Ascending aorta (tissue), 2 donors: Measurements from ENCODE around the gene HES5. TPM values are rescaled to one million over a fixed set of nuclear protein-coding genes. Genes with fewer than 3 reads are reported as not detected.

Experiments used
- DNase-seq, 2 donors: peaks; one replicate each; pipeline ENCODE4 v3.0.0-alpha.2; 2019; ENCODE audit warnings: low spot score in 2 of 2
- H3K27ac ChIP-seq, 2 donors: fragments of 200-600 bp; sonication (generic); one replicate each; pipeline ENCODE4 v1.5.1; 2016 to 2017; ENCODE audit warnings: mild to moderate bottlenecking in 1 of 2
- H3K27me3 ChIP-seq: fragments of 200-600 bp; sonication (generic); one replicate; pipeline ENCODE4 v1.5.1; 2017
- H3K36me3 ChIP-seq, 2 donors: fragments of 200-600 bp; sonication (generic); one replicate each; pipeline ENCODE4 v1.5.1; 2016
- H3K4me1 ChIP-seq, 2 donors: fragments of 200-600 bp; sonication (generic); one replicate each; pipeline ENCODE4 v1.5.1; 2016 to 2017; ENCODE audit warnings: mild to moderate bottlenecking in 1 of 2
- H3K4me3 ChIP-seq, 2 donors: fragments of 200-600 bp; sonication (generic); one replicate each; pipeline ENCODE4 v1.5.1; 2016 to 2017; ENCODE audit warnings: mild to moderate bottlenecking in 1 of 2
- H3K9me3 ChIP-seq, 2 donors: fragments of 200-600 bp; sonication (generic); one replicate each; pipeline ENCODE4 v1.5.1; 2016
- intact Hi-C: fragments of 100-400 bp; cut with DNase I; formaldehyde crosslinking; loops from one replicate; pipeline ENCODE4 v1.15.1; 2023
- total RNA-seq: library from RNA; depleted of rRNA; stranded (reverse); fragments of >200 nt; gene quantifications from one replicate; pipeline ENCODE4 v1.1.0, GENCODE V29; 2016
- TF ChIP-seq, protein P1 (sequence below), 3 experiments: fragments of 200-600 bp in 2 of 3; fragments of 450-650 bp in 1 of 3; sonication (generic) in 2 of 3; IDR thresholded peaks; one replicate each; pipeline ENCODE4 v1.5.1; 2016 to 2019; ENCODE audit warnings: antibody characterized with exemption in 3 of 3, mild to moderate bottlenecking in 1 of 3, moderate library complexity in 1 of 3

Gene HES5
- total RNA-seq, 1 donor from 2014 or later: not detected

DNA sequence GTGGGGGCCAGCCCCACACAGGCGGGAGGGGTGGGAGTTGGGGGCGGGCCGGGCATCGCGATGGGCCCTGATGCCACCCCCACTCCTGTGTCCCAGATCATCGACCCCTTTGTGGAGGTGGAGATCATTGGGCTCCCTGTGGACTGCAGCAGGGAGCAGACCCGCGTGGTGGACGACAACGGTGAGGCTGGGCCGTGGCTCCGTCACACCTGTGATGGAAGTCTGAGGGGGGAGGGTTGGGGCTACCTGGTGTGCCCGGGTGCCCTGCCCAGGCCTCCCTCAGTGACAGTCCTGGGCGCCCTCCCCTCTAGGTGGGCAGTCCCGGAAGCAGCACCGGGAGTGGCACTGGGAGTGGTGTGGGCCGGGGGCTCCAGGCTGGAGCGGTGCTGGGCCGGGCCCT, 31.4 kb downstream of the HES5 start:
- TF ChIP-seq, protein P1, sequence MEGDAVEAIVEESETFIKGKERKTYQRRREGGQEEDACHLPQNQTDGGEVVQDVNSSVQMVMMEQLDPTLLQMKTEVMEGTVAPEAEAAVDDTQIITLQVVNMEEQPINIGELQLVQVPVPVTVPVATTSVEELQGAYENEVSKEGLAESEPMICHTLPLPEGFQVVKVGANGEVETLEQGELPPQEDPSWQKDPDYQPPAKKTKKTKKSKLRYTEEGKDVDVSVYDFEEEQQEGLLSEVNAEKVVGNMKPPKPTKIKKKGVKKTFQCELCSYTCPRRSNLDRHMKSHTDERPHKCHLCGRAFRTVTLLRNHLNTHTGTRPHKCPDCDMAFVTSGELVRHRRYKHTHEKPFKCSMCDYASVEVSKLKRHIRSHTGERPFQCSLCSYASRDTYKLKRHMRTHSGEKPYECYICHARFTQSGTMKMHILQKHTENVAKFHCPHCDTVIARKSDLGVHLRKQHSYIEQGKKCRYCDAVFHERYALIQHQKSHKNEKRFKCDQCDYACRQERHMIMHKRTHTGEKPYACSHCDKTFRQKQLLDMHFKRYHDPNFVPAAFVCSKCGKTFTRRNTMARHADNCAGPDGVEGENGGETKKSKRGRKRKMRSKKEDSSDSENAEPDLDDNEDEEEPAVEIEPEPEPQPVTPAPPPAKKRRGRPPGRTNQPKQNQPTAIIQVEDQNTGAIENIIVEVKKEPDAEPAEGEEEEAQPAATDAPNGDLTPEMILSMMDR (IDR thresholded peaks at IDR 0.05): no peak
- Histone ChIP-seq H3K4me1 (no peaks in the 10 kb centered on the region), H3K9me3 (no peaks in the 10 kb centered on the region), H3K27ac (no peak overlapping the region), H3K36me3 (no peaks in the 10 kb centered on the region), H3K4me3 (no peak overlapping the region), H3K27me3 (no peaks in the 10 kb centered on the region)
- DNase-seq: no peak
- intact Hi-C loops: no loop called here

DNA sequence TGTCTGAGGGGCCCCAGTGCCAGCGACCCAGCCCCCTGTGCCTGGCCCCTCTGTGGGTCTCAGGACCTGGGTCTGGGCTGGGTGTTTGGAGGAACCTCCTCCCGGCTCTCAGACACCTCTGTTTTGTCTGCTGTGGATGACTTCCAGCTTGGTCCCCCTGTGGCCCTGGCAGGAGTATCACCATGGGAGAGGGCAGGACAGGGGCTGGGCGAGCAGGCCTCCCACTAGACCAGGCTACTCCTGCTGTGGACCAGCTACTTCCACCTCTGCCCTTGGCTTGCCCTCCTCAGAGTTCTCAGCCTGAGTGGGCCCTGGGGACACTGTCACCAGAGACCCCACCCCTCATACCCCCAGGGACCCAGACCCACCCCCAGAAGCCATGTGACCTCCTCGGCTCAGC, 32.2 kb downstream of the HES5 start:
- Histone ChIP-seq H3K4me3 (no peak overlapping the region), H3K9me3 (no peaks in the 10 kb centered on the region), H3K27me3 (no peaks in the 10 kb centered on the region), H3K27ac (no peak overlapping the region), H3K4me1 (no peaks in the 10 kb centered on the region), H3K36me3 (no peaks in the 10 kb centered on the region)
- intact Hi-C loops: no loop called here
- TF ChIP-seq, protein P1 (IDR thresholded peaks at IDR 0.05): no peak
- DNase-seq: no peak

DNA sequence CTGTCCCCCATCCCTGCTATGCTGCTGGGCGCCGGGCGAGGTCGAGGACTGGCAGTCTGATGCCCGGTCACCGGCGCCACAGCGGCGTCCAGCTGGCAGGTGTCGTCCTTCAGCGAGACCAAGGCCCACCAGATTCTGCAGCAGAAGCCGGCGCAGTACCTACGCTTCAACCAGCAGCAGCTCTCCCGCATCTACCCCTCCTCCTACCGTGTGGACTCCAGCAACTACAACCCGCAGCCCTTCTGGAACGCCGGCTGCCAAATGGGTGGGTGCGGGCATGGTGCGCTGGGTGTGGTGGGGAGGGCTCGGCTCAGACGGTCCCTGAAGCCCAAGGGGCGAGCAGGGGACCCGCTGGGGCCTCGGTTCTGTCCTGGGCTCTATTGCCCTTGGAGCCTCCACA, 33.3 kb downstream of the HES5 start:
- no peaks in the 10 kb centered on the region for H3K36me3 ChIP-seq
- no peaks in the 10 kb centered on the region for H3K4me1 ChIP-seq
- no peak overlapping the region for H3K27ac ChIP-seq
- TF ChIP-seq, protein P1 (IDR thresholded peaks at IDR 0.05): no peak
- DNase-seq: no peak
- no peak overlapping the region for H3K4me3 ChIP-seq
- intact Hi-C loops: no loop called here
- no peaks in the 10 kb centered on the region for H3K27me3 ChIP-seq
- H3K9me3 ChIP-seq: no peaks in the 10 kb centered on the region

DNA sequence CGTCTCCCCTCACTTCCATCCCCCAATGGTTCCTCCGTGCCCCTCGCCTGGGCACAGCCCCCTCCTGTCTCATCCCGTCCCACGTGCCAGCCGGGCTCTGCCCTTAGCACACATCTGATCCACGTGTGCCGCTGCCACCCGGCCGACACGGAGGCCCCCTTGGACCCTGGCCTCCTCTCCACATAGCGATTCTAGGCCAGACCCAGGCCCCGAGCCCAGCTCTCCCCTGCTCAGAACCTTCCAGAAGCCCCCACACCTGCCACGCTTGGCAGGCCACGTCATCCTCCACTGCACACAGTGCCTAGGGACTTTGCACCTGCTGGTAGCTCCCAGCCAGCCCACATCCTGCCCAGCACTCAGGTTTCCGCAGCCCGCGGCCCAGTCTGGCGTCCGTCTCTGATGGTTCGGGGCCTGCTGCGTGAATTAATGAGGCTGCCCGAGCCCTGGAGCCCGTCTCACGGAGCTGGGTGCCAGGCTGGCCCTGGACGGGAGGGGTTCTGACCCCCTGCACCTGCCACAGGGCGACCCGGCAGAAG, 33.9 kb downstream of the HES5 start:
- no peak for DNase-seq

DNA sequence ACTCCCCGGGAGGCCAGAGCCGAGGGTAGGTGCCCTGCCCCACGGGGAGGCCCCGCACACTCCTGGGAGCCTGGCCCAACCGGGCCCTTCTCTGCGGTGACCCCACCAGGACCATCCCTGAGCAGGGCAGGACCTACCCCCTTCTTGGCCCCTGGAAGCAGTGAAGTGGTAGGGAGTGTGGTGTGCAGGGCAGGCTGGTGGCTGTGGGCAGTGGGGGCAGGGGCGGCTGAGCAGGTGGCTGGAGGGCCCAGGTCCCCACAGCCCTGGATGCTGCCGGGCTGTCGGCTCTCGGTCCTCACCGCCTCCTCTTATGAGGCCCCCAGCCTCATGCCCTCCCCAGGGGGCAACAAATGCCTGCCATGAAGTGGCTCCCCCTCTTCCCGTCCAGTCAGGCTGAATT, 34.5 kb downstream of the HES5 start:
- H3K9me3 ChIP-seq: no peaks in the 10 kb centered on the region
- H3K4me1 ChIP-seq: no peaks in the 10 kb centered on the region
- H3K27ac ChIP-seq: no peak overlapping the region
- TF ChIP-seq, protein P1 (IDR thresholded peaks at IDR 0.05): no peak
- no peak overlapping the region for H3K4me3 ChIP-seq
- intact Hi-C loops: no loop called here
- H3K36me3 ChIP-seq: no peaks in the 10 kb centered on the region
- H3K27me3 ChIP-seq: no peaks in the 10 kb centered on the region
- DNase-seq: no peak

More for the DNA sequence above, 33.9 kb downstream of the HES5 start:
- no peaks in the 10 kb centered on the region for H3K27me3 ChIP-seq
- H3K36me3 ChIP-seq: no peaks in the 10 kb centered on the region
- no peak overlapping the region for H3K4me3 ChIP-seq
- no peak overlapping the region for H3K27ac ChIP-seq
- no peaks in the 10 kb centered on the region for H3K9me3 ChIP-seq
- intact Hi-C loops: no loop called here
- H3K4me1 ChIP-seq: no peaks in the 10 kb centered on the region
- TF ChIP-seq, protein P1 (IDR thresholded peaks at IDR 0.05): no peak

DNA sequence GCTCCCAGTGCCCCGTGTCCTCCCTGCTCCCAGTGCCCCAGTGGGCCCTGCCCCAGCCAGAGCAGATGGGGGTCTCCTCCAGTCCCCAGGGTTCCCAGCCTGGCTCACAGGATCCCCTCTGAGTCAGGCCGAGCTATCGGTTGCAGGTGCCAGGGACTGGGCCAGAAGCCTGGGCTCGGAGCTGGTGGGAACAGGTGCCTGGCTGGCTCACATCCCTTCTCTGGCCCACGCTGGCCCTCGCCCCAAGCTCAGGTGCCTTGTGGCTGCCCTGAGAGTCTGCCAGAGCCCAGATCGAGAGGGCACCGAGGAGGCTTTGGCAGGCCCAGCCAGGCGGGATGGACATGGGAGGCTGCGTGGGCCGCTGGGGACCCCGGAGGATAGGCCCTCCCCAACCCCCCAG, 35.0 kb downstream of the HES5 start:
- intact Hi-C loops: no loop called here
- Histone ChIP-seq H3K9me3 (no peaks in the 10 kb centered on the region), H3K4me1 (no peaks in the 10 kb centered on the region), H3K27me3 (no peaks in the 10 kb centered on the region), H3K27ac (no peak overlapping the region), H3K4me3 (no peak overlapping the region), H3K36me3 (no peaks in the 10 kb centered on the region)
- DNase-seq: no peak
- TF ChIP-seq, protein P1 (IDR thresholded peaks at IDR 0.05): no peak
